H1 (cell line): ENCODE measurements around the gene HERC4. TPM values are rescaled to one million over a fixed set of nuclear protein-coding genes. Genes with fewer than 3 reads are reported as not detected.

Source experiments
- BCL11A ChIP-seq, 2 experiments: IDR thresholded peaks; one replicate each; pipeline ENCODE4 v1.6.1; 2011; ENCODE audit warnings: low read depth in 2 of 2, low read length in 2 of 2, mild to moderate bottlenecking in 2 of 2
- CREB1 ChIP-seq: IDR thresholded peaks from 2 replicates; pipeline ENCODE4 v1.6.1; 2012; ENCODE audit warnings: inconsistent platforms
- JUN ChIP-seq: IDR thresholded peaks from 2 replicates; pipeline ENCODE4 v1.6.1; 2011; ENCODE audit warnings: low read depth, mild to moderate bottlenecking, improper control_type of control experiment, low read length
- KDM1A ChIP-seq: fragments of 200-600, 300-600 bp; sonication (generic); IDR thresholded peaks from 2 replicates; pipeline ENCODE4 v1.7.1; 2016; ENCODE audit warnings: mild to moderate bottlenecking, low read length, borderline replicate concordance
- KDM5A ChIP-seq: fragments of 200-600 bp; IDR thresholded peaks from 2 replicates; pipeline ENCODE4 v1.7.1; 2012; ENCODE audit warnings: mild to moderate bottlenecking, low read length, inconsistent platforms, mixed read lengths
- PHF8 ChIP-seq: fragments of 200-600 bp; sonication (generic); conservative IDR thresholded peaks from 2 replicates; pipeline ENCODE4 v1.7.1; 2012; ENCODE audit warnings: low read depth, mild to moderate bottlenecking, inconsistent platforms, low read length, moderate library complexity
- RFX5 ChIP-seq: IDR thresholded peaks from 2 replicates; pipeline ENCODE4 v1.6.1; 2011; ENCODE audit warnings: low read depth, low read length, improper control_type of control experiment, borderline replicate concordance
- SAP30 ChIP-seq: fragments of 300-600 bp; sonication (generic); IDR thresholded peaks from 2 replicates; pipeline ENCODE4 v1.7.1; 2012; ENCODE audit warnings: low read length, moderate library complexity, mild to moderate bottlenecking, inconsistent platforms; ENCODE audit not compliant: insufficient read depth, insufficient replicate concordance
- SIN3A ChIP-seq, 2 experiments: IDR thresholded peaks in 1 of 2; conservative IDR thresholded peaks in 1 of 2; 2 replicates each; pipeline ENCODE4 v1.6.1; 2011 to 2012; ENCODE audit warnings: low read length in 2 of 2, improper control_type of control experiment in 1 of 2, low read depth in 1 of 2, mild to moderate bottlenecking in 1 of 2
- SP1 ChIP-seq: IDR thresholded peaks from 2 replicates; pipeline ENCODE4 v1.6.1; 2011; ENCODE audit warnings: low read depth, low read length
- SRF ChIP-seq: IDR thresholded peaks from 2 replicates; pipeline ENCODE4 v1.6.1; 2011; ENCODE audit warnings: mild to moderate bottlenecking, low read depth, low read length, moderate library complexity
- TEAD4 ChIP-seq: IDR thresholded peaks from 2 replicates; pipeline ENCODE4 v1.6.1; 2012; ENCODE audit warnings: low read depth, low read length, inconsistent platforms, mixed read lengths
- polyA plus RNA-seq, 7 experiments: library from polyadenylated mRNA; depleted of rRNA in 3 of 7; stranded (reverse) in 5 of 7; unstranded in 2 of 7; fragments of >200 nt in 5 of 7; fragments of 200-250 nt in 2 of 7; gene quantifications; 1 replicate in 5 of 7; 2 replicates in 1 of 7; 4 replicates in 1 of 7; pipeline versions ENCODE4 v1.2.1 to v1.2.3, GENCODE V29; 2011 to 2013; ENCODE audit warnings: missing spikeins in 2 of 7, mixed read lengths in 2 of 7
- total RNA-seq: library from RNA; stranded (reverse); fragmentation: NEBNext Ultra II Directional; extraction: Animal tissue kit (Norgen Biotek cat#: 25700); gene quantifications from 2 replicates; pipeline ENCODE4 v1.2.1, GENCODE V29; 2021
- TF ChIP-seq, protein P1 (sequence below): fragments of 300-600 bp; sonication (generic); IDR thresholded peaks from 2 replicates; pipeline ENCODE4 v1.7.1; 2012; ENCODE audit warnings: low read length, moderate library complexity, mild to moderate bottlenecking, inconsistent platforms; ENCODE audit not compliant: insufficient replicate concordance

HERC4 gene
- total and polyA plus RNA-seq, 2 of the 8 experiments (the other 6 are each of a cell fraction or from before 2014, with no cell fraction given) = 7.5 to 44.0 TPM

- TF ChIP-seq, protein P1, sequence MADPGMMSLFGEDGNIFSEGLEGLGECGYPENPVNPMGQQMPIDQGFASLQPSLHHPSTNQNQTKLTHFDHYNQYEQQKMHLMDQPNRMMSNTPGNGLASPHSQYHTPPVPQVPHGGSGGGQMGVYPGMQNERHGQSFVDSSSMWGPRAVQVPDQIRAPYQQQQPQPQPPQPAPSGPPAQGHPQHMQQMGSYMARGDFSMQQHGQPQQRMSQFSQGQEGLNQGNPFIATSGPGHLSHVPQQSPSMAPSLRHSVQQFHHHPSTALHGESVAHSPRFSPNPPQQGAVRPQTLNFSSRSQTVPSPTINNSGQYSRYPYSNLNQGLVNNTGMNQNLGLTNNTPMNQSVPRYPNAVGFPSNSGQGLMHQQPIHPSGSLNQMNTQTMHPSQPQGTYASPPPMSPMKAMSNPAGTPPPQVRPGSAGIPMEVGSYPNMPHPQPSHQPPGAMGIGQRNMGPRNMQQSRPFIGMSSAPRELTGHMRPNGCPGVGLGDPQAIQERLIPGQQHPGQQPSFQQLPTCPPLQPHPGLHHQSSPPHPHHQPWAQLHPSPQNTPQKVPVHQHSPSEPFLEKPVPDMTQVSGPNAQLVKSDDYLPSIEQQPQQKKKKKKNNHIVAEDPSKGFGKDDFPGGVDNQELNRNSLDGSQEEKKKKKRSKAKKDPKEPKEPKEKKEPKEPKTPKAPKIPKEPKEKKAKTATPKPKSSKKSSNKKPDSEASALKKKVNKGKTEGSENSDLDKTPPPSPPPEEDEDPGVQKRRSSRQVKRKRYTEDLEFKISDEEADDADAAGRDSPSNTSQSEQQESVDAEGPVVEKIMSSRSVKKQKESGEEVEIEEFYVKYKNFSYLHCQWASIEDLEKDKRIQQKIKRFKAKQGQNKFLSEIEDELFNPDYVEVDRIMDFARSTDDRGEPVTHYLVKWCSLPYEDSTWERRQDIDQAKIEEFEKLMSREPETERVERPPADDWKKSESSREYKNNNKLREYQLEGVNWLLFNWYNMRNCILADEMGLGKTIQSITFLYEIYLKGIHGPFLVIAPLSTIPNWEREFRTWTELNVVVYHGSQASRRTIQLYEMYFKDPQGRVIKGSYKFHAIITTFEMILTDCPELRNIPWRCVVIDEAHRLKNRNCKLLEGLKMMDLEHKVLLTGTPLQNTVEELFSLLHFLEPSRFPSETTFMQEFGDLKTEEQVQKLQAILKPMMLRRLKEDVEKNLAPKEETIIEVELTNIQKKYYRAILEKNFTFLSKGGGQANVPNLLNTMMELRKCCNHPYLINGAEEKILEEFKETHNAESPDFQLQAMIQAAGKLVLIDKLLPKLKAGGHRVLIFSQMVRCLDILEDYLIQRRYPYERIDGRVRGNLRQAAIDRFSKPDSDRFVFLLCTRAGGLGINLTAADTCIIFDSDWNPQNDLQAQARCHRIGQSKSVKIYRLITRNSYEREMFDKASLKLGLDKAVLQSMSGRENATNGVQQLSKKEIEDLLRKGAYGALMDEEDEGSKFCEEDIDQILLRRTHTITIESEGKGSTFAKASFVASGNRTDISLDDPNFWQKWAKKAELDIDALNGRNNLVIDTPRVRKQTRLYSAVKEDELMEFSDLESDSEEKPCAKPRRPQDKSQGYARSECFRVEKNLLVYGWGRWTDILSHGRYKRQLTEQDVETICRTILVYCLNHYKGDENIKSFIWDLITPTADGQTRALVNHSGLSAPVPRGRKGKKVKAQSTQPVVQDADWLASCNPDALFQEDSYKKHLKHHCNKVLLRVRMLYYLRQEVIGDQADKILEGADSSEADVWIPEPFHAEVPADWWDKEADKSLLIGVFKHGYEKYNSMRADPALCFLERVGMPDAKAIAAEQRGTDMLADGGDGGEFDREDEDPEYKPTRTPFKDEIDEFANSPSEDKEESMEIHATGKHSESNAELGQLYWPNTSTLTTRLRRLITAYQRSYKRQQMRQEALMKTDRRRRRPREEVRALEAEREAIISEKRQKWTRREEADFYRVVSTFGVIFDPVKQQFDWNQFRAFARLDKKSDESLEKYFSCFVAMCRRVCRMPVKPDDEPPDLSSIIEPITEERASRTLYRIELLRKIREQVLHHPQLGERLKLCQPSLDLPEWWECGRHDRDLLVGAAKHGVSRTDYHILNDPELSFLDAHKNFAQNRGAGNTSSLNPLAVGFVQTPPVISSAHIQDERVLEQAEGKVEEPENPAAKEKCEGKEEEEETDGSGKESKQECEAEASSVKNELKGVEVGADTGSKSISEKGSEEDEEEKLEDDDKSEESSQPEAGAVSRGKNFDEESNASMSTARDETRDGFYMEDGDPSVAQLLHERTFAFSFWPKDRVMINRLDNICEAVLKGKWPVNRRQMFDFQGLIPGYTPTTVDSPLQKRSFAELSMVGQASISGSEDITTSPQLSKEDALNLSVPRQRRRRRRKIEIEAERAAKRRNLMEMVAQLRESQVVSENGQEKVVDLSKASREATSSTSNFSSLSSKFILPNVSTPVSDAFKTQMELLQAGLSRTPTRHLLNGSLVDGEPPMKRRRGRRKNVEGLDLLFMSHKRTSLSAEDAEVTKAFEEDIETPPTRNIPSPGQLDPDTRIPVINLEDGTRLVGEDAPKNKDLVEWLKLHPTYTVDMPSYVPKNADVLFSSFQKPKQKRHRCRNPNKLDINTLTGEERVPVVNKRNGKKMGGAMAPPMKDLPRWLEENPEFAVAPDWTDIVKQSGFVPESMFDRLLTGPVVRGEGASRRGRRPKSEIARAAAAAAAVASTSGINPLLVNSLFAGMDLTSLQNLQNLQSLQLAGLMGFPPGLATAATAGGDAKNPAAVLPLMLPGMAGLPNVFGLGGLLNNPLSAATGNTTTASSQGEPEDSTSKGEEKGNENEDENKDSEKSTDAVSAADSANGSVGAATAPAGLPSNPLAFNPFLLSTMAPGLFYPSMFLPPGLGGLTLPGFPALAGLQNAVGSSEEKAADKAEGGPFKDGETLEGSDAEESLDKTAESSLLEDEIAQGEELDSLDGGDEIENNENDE = no peak
- TF ChIP-seq SP1 = no peak
- TF ChIP-seq PHF8 = no peak
- TF ChIP-seq TEAD4 = no peak
- no peak for TF ChIP-seq RFX5
- TF ChIP-seq KDM5A = no peak
- no peak for TF ChIP-seq CREB1
- no peak for TF ChIP-seq SRF
- TF ChIP-seq SIN3A (conservative IDR thresholded peaks at IDR 0.05 in 1 of 2, IDR thresholded peaks at IDR 0.05 in 1 of 2; ENCODE audit: low read depth in 1 of 2, low read length in 2 of 2) = no peak
- TF ChIP-seq BCL11A (IDR thresholded peaks at IDR 0.05; ENCODE audit: low read depth in 2 of 2, low read length in 2 of 2) = no peak
- no peak for TF ChIP-seq JUN
- no peak for TF ChIP-seq KDM1A
- TF ChIP-seq SAP30 = no peak
Observed at GRCh38 chr10:68110027-68110426, 34.9 kb upstream of the HERC4 start (continued).
